NCI-H2081 (cell line): ENCODE measurements around the gene PDCD11.
"Not testable (repeated sequence)": the region's sequence is repeated elsewhere in the genome, so short reads cannot be mapped to it uniquely, and the experiment has no call there.

ENCODE experiments used
- DNase-seq, 2 experiments: peaks; one replicate each; lab custom pipeline; 2025; lab: John Stamatoyannopoulos, UW

PDCD11 gene

GRCh38 chr10:103416436-103417147 is 20.2 kb downstream of the PDCD11 start:
- peak; percentile 8 to 20 for DNase-seq

- DNase-seq, result not testable (repeated sequence)
Measured at GRCh38 chr10:103417148-103417469, 20.7 kb downstream of the PDCD11 start.

- DNase-seq, result no peak
Measured at GRCh38 chr10:103417601-103418000, 21.2 kb downstream of the PDCD11 start.

GRCh38 chr10:103419101-103419500 is 22.7 kb downstream of the PDCD11 start:
- no peak for DNase-seq

DNA sequence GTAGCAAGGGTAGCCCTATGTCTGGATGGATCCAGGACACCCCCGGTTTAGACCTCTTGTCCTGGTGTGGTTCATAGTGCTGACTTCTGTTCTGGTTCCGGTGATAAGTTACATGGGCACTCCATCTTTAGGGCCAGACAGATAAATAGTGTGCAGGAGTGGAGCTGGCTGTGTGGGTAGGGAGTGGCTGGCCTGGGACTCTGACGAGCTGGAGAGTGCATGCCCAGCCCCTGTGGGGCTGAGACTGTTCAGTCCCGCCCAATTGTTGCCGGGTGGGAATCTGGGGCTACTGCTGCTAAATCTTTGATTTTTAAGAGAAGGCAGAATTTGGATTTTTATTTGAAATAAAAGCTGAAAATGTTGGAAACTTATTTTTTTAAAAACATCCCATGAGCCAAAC is 27.3 kb downstream of the PDCD11 start:
- DNase-seq, result no peak

DNA sequence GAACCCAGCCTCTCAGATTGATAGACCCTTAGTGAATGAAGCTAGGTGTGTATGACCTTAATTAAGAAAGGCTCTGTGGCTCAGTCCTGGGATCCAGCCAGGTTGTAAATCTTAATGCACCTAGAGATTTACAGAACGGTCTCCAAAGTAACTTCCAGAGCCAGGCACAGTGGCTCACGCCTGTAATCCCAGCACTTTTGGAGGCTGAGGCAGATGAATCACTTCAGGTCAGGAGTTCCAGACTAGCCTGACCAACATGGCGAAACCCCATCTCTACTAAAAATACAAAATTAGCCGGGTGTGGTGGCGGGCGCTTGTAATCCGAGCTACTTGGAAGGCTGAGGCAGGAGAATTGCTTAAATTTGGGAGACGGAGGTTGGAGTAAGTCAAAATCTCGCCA is 31.4 kb downstream of the PDCD11 start:
- DNase-seq, result no peak

DNA sequence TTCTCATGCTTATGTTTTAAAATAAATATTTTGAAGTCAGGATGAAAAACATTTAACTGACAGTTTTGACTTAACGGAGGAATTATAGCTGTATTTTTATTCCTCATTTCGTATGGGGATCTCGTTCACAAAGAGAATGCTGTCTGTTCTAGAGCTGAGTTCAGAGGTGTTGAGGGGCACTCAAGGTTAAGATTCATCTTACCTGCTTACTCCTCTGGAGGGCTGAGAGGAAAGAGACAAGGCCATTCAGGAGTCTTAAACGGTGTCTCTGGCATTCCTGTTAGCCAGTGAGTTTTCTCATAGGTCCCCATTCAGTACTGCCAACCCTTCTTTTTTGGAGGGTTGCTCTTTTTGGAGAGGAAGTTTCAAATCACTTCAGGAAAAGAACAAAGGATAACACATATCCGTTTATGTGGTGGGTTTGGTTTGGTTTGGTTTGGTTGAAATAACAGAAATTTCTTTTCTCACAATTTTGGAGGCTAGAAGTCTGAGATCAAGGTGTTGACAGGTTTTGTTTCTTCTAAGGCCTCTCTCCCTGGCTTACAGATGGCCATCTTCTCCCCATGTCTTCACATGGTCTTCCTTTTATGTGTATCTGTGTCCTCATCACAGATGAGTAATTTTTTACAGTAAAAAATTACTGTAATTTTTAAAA is 32.7 kb downstream of the PDCD11 start:
- DNase-seq, result no peak

GRCh38 chr10:103429647-103430046 is 33.2 kb downstream of the PDCD11 start:
- no peak for DNase-seq

DNA sequence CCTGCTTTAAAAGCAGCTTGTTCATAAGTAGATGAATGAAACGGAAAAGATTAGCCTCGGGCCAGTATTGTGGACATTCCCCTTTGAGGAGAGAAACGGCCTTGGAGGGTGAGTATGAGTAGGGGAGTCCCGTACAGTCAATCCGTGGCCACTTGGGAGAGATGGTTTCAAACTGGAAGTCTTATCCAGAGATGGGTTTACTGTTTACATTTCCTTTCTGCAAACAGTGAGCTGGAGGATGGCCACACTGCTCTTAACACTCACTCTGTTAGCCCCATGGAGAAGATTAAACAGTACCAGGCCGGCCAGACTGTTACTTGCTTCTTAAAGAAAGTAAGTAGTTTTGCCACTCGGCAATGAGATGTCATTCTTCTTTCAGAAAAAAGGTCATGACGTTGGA is 35.5 kb downstream of the PDCD11 start:
- DNase-seq, result no peak

GRCh38 chr10:103433858-103434257 is 37.4 kb downstream of the PDCD11 start:
- DNase-seq, result no peak

DNA sequence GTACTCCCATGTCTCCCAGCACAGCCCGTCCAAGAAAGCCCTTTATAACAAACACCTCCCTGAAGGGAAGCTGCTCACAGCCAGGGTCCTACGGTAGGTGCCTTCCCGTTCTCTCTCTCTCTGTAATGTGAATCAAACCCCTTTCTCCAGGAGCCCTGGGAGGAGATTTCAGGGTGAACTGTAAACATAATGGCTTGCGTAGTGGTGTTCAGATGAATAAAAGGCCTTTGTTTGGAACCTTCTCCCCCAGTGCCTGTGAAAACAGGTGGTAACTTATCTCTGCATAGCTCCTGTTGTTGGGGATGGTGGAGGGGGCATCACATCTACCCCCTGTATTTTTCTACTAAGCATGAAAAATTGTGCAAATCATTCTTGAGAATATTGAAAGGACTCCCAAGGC is 43.4 kb downstream of the PDCD11 start:
- no peak for DNase-seq

DNA sequence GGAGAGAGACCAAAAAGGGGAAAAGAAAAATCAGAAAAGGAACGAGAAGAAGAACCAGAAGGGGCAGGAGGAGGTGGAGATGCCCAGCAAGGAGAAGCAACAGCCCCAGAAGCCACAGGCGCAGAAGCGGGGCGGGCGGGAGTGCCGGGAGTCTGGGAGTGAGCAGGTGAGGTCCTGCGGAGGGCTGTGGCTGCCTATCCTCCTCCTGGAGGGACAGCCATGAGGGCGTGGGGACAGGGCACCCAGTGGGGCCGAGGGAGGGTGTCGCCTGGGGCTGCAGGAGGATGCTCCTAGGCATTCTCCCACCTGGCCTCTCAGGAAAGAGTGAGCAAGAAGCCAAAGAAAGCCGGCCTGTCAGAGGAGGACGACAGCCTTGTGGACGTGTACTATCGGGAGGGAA is 44.0 kb downstream of the PDCD11 start:
- no peak for DNase-seq

DNA sequence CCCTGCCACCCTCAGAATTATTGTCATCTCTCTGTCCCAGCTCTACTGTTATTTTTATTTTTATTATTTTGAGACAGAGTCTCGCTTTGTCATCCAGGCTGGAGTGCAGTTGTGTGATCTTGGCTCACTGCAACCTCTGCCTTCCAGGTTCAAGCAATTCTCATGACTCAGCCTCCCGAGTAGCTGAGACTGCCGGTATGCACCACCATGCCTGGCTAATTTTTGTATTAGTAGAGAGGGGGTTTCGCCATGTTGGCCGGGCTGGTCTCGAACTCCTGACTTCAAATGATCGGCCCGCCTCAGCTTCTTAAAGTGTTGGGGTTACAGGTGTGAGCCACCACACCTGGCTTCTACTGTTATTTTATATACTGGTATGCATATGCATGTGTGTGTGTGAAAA is 44.8 kb downstream of the PDCD11 start:
- DNase-seq, result no peak

DNA sequence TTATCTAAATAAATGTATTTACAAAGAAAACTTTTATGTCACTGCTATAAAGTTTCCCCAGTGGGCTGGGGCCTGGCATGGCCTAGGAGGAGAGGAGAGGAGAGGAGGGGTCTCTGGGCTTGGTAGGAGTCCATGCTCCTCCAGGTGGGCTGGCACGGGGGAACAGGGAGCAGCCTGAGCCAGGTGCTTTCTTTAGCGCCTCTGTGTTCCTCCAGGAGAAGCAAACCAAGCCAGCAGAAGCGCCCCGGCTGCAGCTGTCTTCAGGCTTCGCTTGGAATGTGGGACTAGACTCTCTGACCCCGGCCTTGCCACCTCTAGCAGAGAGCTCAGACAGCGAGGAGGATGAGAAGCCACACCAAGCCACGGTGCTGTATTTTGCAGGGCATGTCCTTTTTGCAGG is 45.2 kb downstream of the PDCD11 start:
- DNase-seq, result no peak

DNA sequence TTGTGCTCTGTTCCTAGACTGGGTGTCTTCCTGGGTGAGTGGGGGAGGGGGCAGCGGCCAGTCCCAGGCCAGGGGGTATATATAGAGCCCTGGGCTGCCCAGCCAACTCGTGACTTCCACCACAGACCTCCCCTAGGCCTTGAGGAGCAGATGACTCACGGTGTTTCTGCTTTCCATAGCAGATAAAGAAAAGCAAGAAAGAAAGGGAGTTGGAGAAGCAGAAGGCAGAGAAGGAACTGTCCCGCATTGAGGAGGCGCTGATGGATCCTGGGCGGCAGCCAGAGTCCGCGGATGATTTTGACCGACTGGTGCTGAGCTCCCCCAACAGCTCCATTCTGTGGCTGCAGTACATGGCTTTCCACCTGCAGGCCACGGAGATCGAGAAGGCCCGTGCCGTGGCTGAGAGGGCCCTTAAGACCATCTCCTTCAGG is 45.6 kb downstream of the PDCD11 start:
- no peak for DNase-seq

DNA sequence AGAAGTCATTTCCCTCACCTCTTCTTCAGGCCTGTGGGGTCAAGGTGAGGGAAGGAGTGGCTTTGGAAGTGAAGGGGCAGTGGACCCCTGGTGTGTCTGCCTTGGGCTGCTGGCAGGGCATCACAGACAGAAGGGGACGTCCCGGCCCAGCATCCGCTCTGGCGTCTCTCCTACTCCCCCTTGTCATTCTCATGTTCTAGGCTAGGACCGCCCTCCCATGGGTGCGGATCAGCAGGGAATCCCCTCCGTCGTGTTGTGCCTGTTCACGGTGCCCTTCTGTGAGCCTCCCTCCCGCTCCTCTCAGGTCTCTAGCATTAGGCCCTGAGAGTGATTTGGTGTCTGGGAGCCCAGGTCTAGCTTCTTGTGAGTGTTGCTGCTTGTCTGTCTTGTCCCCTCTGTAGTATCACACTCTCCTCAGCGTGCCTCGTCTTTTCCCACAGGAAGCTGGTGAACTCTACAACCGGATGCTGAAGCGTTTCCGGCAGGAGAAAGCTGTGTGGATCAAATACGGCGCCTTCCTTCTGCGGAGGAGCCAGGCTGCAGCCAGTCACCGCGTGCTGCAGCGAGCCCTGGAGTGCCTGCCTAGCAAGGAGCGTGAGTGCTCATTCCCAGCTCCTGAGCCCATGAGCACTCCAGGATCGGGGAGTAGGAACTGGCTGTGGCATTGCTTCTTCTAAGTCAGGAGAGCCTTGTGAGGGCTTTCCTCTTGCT is 47.2 kb downstream of the PDCD11 start:
- DNase-seq, result no peak

DNA sequence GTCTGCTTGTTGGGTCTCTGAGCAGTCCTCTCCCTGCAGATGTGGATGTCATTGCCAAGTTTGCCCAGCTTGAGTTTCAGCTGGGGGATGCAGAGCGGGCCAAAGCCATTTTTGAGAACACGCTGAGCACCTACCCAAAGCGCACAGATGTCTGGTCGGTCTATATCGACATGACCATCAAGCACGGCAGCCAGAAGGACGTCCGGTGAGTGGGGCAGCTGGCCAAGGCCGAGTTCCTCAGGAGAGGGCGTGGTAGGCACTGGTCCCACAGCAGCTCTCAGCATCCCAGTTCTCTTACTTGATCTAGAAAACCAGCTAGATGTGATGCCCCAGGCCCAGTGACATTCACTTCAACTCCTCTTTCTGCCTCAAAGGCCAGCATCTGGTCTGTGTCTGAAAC is 48.1 kb downstream of the PDCD11 start:
- no peak for DNase-seq

GRCh38 chr10:103445366-103445765 is 48.9 kb downstream of the PDCD11 start:
- no peak for DNase-seq

GRCh38 chr10:103445767-103446567 is 49.5 kb downstream of the PDCD11 start:
- no peak for DNase-seq

DNA sequence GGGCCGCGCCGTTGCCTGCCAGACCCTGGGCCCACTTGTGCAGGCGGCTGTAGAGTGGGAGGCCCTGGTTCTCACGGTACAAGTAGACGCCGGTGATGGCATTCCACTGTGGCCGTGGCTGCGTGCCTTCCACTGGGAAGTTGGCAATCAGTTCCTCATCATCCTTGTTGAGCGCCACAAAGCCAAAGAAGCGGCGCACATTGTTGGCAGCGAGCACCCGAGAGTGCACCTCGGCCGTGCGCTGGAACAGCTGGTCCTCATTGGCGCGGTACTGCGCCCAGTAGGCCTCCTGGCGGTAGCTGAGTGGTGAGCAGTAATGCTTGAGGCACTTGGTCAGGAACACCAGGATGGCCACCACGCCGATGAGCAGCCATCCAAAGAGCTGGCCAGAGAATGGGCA is 50.8 kb downstream of the PDCD11 start:
- no peak for DNase-seq

- no peak for DNase-seq
Measured at GRCh38 chr10:103448746-103449145, 52.3 kb downstream of the PDCD11 start.
